K562 (cell line): ENCODE data around the gene LEPROT. TPM values are rescaled to one million over a fixed set of nuclear protein-coding genes. Genes with fewer than 3 reads are reported as not detected.
A peak's percentile ranks its signal among the peaks of the same experiment; 100 is the strongest.

Source experiments
- ATAC-seq: fragments of 200-7000 bp; cut with Tn5 transposase; 3 replicates; pipeline ENCODE4 v1.9.1; 2020; ENCODE audit warnings: moderate library complexity
- BruUV-seq: library from RNA; stranded (reverse); fragments of 400-500 nt; replicated peaks from 2 replicates; lab custom pipeline; 2021; lab: Mats Ljungman, UMichigan
- CTCF ChIA-PET: fragments of 300-600 bp; formaldehyde crosslinking; extraction: SDS; loops from one replicate; lab custom pipeline; 2021; ENCODE audit warnings: low intra/inter-chr PET ratio; lab: Yijun Ruan, JAX
- POLR2A ChIA-PET: fragments of 300-600, 350-650 bp; sonication (Branson Sonifier 250); formaldehyde crosslinking; extraction: SDS; loops from one replicate; lab custom pipeline; 2021; ENCODE audit warnings: antibody characterized with exemption, inconsistent platforms; lab: Yijun Ruan, JAX
- DNase-seq, 4 experiments: peaks; one replicate each; pipeline versions ENCODE4 v3.0.0 to v3.0.0-alpha.2; 2011 to 2018; ENCODE audit warnings: low spot score in 3 of 4, mixed read lengths in 3 of 4; ENCODE audit errors: extremely low read depth in 1 of 4
- FAIRE-seq: peaks from 2 replicates; lab custom pipeline; 2011; peaks lifted over from hg19 to GRCh38; lab: Jason Lieb, UNC
- H2AFZ ChIP-seq: 2 replicates; pipeline ENCODE4 v1.6.0; 2011; ENCODE audit warnings: low read depth, low read length, control low read depth, inconsistent platforms
- H3K27ac ChIP-seq: fragments of 200-600 bp; 3 replicates; pipeline ENCODE4 v1.8.0; 2011; ENCODE audit warnings: low read depth, mild to moderate bottlenecking, control low read depth, inconsistent platforms, low read length, moderate library complexity, mixed read lengths; ENCODE audit errors: extremely low read depth
- H3K27me3 ChIP-seq, 2 experiments: fragments of 300-600 bp in 1 of 2; 2 replicates in 1 of 2; 3 replicates in 1 of 2; pipeline versions ENCODE4 v1.6.0 to v1.8.0; 2011; ENCODE audit warnings: inconsistent platforms in 2 of 2, low read length in 2 of 2, mild to moderate bottlenecking in 1 of 2, mixed read lengths in 1 of 2, moderate library complexity in 1 of 2; ENCODE audit not compliant: control insufficient read depth in 2 of 2, insufficient read depth in 2 of 2
- H3K36me3 ChIP-seq: fragments of 300-600 bp; 3 replicates; pipeline ENCODE4 v1.8.0; 2011; ENCODE audit warnings: mild to moderate bottlenecking, low read length, inconsistent platforms; ENCODE audit not compliant: control insufficient read depth, insufficient read depth
- H3K4me1 ChIP-seq, 2 experiments: fragments of 200-600 bp in 1 of 2; replicated peaks in 1 of 2; 2 replicates in 1 of 2; 3 replicates in 1 of 2; pipeline versions ENCODE4 v1.5.1 to v1.8.0; 2011; ENCODE audit warnings: inconsistent platforms in 2 of 2, low read length in 2 of 2, mild to moderate bottlenecking in 1 of 2, mixed read lengths in 1 of 2, moderate library complexity in 1 of 2; ENCODE audit not compliant: control insufficient read depth in 2 of 2, insufficient read depth in 2 of 2
- H3K4me2 ChIP-seq: 2 replicates; pipeline ENCODE4 v1.6.1; 2011; ENCODE audit warnings: low read length, control low read depth, inconsistent platforms, mixed read lengths; ENCODE audit not compliant: insufficient read depth
- H3K4me3 ChIP-seq: fragments of 200-600 bp; sonication (generic), shearing (Covaris generic); 2 replicates; pipeline ENCODE4 v1.5.1; 2016; ENCODE audit warnings: control low read depth, inconsistent platforms
- H3K79me2 ChIP-seq: fragments of 200-600 bp; 3 replicates; pipeline ENCODE4 v1.8.0; 2011; ENCODE audit warnings: low read length, inconsistent platforms; ENCODE audit not compliant: control insufficient read depth, insufficient read depth
- H3K9ac ChIP-seq, 2 experiments: 2 replicates each; pipeline versions ENCODE4 v1.6.0 to v1.6.1; 2011; ENCODE audit warnings: low read depth in 2 of 2, low read length in 2 of 2, control low read depth in 1 of 2, inconsistent platforms in 1 of 2, mild to moderate bottlenecking in 1 of 2, mixed read lengths in 1 of 2; ENCODE audit not compliant: insufficient read depth in 1 of 2
- H3K9me1 ChIP-seq: one replicate; pipeline ENCODE4 v1.6.0; 2011; ENCODE audit warnings: inconsistent platforms, mild to moderate bottlenecking, low read length, moderate library complexity; ENCODE audit not compliant: control insufficient read depth, insufficient read depth
- H3K9me3 ChIP-seq: replicated peaks from 2 replicates; pipeline ENCODE4 v1.5.1; 2011; ENCODE audit warnings: low read depth, low read length, inconsistent platforms; ENCODE audit not compliant: control insufficient read depth, insufficient read depth
- H4K20me1 ChIP-seq: replicated peaks from 2 replicates; pipeline ENCODE4 v1.6.1; 2011; ENCODE audit warnings: low read length, inconsistent platforms, mixed read lengths; ENCODE audit not compliant: control insufficient read depth, insufficient read depth
- CBX5 ChIP-seq: IDR thresholded peaks from 2 replicates; pipeline ENCODE4 v1.6.1; 2014; ENCODE audit warnings: low read depth, borderline replicate concordance
- E2F6 ChIP-seq, 2 experiments: IDR thresholded peaks; 2 replicates each; pipeline ENCODE4 v1.6.1; 2011; ENCODE audit warnings: borderline replicate concordance in 1 of 2, control low read depth in 1 of 2, low read depth in 1 of 2, low read length in 1 of 2, mild to moderate bottlenecking in 1 of 2, mixed read lengths in 1 of 2, moderate library complexity in 1 of 2; ENCODE audit not compliant: insufficient read depth in 1 of 2, insufficient read length in 1 of 2, poor library complexity in 1 of 2, severe bottlenecking in 1 of 2; ENCODE audit errors: extremely low read depth in 1 of 2
- MBD2 ChIP-seq: sonication (generic); IDR thresholded peaks from 2 replicates; pipeline ENCODE4 v1.6.1; 2016; ENCODE audit warnings: low read depth, borderline replicate concordance
- MYNN ChIP-seq, 2 experiments: sonication (generic); formaldehyde crosslinking in 1 of 2; IDR thresholded peaks; 2 replicates each; pipeline versions ENCODE4 v1.5.0 to v1.6.1; 2016 to 2020; ENCODE audit warnings: antibody characterized with exemption in 1 of 2, missing genetic modification reagents in 1 of 2
- NFIC ChIP-seq: fragments of 450-650 bp; IDR thresholded peaks from 2 replicates; pipeline ENCODE4 v1.6.1; 2017; ENCODE audit warnings: mild to moderate bottlenecking, inconsistent platforms
- PPARD ChIP-seq: fragments of 250-450 bp; sonication (Bioruptor Pico); IDR thresholded peaks from 2 replicates; pipeline ENCODE4 v1.8.0; 2022; ENCODE audit warnings: inconsistent platforms, mild to moderate bottlenecking, moderate library complexity
- RB1 ChIP-seq: fragments of 450-650 bp; IDR thresholded peaks from 2 replicates; pipeline ENCODE4 v1.6.1; 2017; ENCODE audit warnings: low read depth, mild to moderate bottlenecking
- SOX6 ChIP-seq: fragments of 450-650 bp; IDR thresholded peaks from 2 replicates; pipeline ENCODE4 v1.6.1; 2014; ENCODE audit warnings: mild to moderate bottlenecking
- THRAP3 ChIP-seq: fragments of 450-650 bp; IDR thresholded peaks from 2 replicates; pipeline ENCODE4 v1.6.1; 2016; ENCODE audit warnings: mild to moderate bottlenecking, inconsistent platforms, borderline replicate concordance
- VEZF1 ChIP-seq: fragments of 200-800 bp; sonication (Bioruptor generic); IDR thresholded peaks from 2 replicates; pipeline ENCODE4 v1.6.1; 2017; ENCODE audit warnings: missing genetic modification characterization, missing compliant biosample characterization
- YY1 ChIP-seq, 3 experiments: IDR thresholded peaks; 2 replicates each; pipeline ENCODE4 v1.6.1; 2011; ENCODE audit warnings: low read length in 2 of 3, mild to moderate bottlenecking in 2 of 3, moderate library complexity in 2 of 3, borderline replicate concordance in 1 of 3, control low read depth in 1 of 3, low read depth in 1 of 3; ENCODE audit not compliant: insufficient read depth in 3 of 3, insufficient replicate concordance in 2 of 3, control insufficient read depth in 1 of 3, insufficient read length in 1 of 3; ENCODE audit errors: extremely low read depth in 1 of 3
- ZBTB34 ChIP-seq: fragments of 250-450 bp; sonication (Bioruptor Pico); IDR thresholded peaks from 2 replicates; pipeline ENCODE4 v1.8.0; 2021; ENCODE audit warnings: mild to moderate bottlenecking, moderate library complexity
- ZNF41 ChIP-seq: fragments of 250-450 bp; sonication (Bioruptor Pico); conservative IDR thresholded peaks from 2 replicates; pipeline ENCODE4 v1.4.0; 2020; ENCODE audit warnings: mild to moderate bottlenecking
- ZNF507 ChIP-seq: conservative IDR thresholded peaks from 2 replicates; pipeline ENCODE4 v1.6.1; 2017; ENCODE audit warnings: missing genetic modification characterization, missing compliant biosample characterization
- ZNF696 ChIP-seq: fragments of 250-450 bp; sonication (Bioruptor Pico); conservative IDR thresholded peaks from 2 replicates; pipeline ENCODE4 v1.4.0; 2020; ENCODE audit warnings: mild to moderate bottlenecking, moderate library complexity
- WGBS: fragments of 100-300 bp; shearing (Covaris generic); methylation state at CpG from one replicate; pipeline ENCODE4 v1.1.6; 2016; ENCODE audit warnings: low coverage, mixed read lengths; ENCODE audit not compliant: insufficient coverage; ENCODE audit errors: missing lambda C conversion rate; 5-methylcytosine and 5-hydroxymethylcytosine counted together
- in situ Hi-C: fragments of 300-500 bp; cut with MboI; formaldehyde crosslinking; loops from 4 replicates; pipeline ENCODE4 v1.15.0; 2018; ENCODE audit warnings: inconsistent platforms, mixed read lengths
- intact Hi-C: fragments of 100-400 bp; cut with micrococcal nuclease; formaldehyde crosslinking; loops from 2 replicates; pipeline ENCODE4 v1.14.2; 2022
- polyA plus RNA-seq, 8 experiments: library from polyadenylated mRNA; depleted of rRNA in 4 of 8; stranded (reverse) in 5 of 8; unstranded in 3 of 8; fragments of >200 nt; fragmentation: Nextera tagmentation in 2 of 8; fragmentation: Illumina TruSeq in 1 of 8; extraction: Ambion mirVana in 2 of 8; extraction: Trizol in 1 of 8; gene quantifications; 2 replicates each; pipeline versions ENCODE4 v1.2.1 to v1.2.3, GENCODE V29; 2011 to 2014; ENCODE audit warnings: inconsistent platforms in 1 of 8, missing spikeins in 1 of 8
- total RNA-seq, 7 experiments: library from RNA; depleted of rRNA in 6 of 7; stranded (reverse); fragments of >200 nt in 6 of 7; fragmentation: Illumina TruSeq in 2 of 7; extraction: Trizol in 2 of 7; gene quantifications; 2 replicates each; pipeline versions ENCODE4 v1.2.1 to v1.2.3, GENCODE V29; 2011 to 2021; ENCODE audit warnings: low replicate concordance in 1 of 7

The LEPROT gene
- total and polyA plus RNA-seq, 9 of the 15 experiments (the other 6 are each of a cell fraction or from before 2014, with no cell fraction given) = 28.1 to 97.5 (median 45.8) TPM

GRCh38 chr1:65469889-65470340 lies 49.4 kb downstream of the LEPROT start:
- Histone ChIP-seq H4K20me1 (no peaks in the 10 kb centered on the region), H3K79me2 (peaks cover 56% of the 10 kb centered on the region), H3K27ac (peak overlapping the region; percentile 71), H2AFZ (peak overlapping the region; percentile 41), H3K4me1 (peaks cover 7 to 52% of the 10 kb centered on the region in 2 experiments), H3K9ac (peak overlapping the region in 1 of 2 experiments; percentile 47; a peak in 2 of 4 replicates), H3K9me1 (no peaks in the 10 kb centered on the region), H3K36me3 (peaks cover 37% of the 10 kb centered on the region), H3K27me3 (no peaks in the 10 kb centered on the region), H3K4me3 (no peak overlapping the region), H3K4me2 (peak overlapping the region; percentile 66), H3K9me3 (peaks cover 6% of the 10 kb centered on the region; the same call in 1 of the 2 replicates)
- BruUV-seq = no TSS peak
- in situ Hi-C loops (no loop called here), intact Hi-C loops (loop anchor here (10.0 kb wide), 1 partner anchor 1465 kb away; no protein-coding TSS in a partner anchor)
- FAIRE-seq = peak; percentile 86
- CTCF ChIA-PET = no interaction called here
- peak; percentile 73 for ATAC-seq
- peak in 2 of 4 experiments; percentile 54 to 78 for DNase-seq
- 5% methylated on average over 4 of the region's 4 CpGs for WGBS
- POLR2A ChIA-PET = interaction anchor here (1.2 to 2.3 kb wide), 3 partner anchors 10 to 218 kb away, joined by 3 to 13 read pairs (median 7); no protein-coding TSS in a partner anchor
- TF ChIP-seq VEZF1 (no peak), YY1 (IDR thresholded peaks at IDR 0.05; ENCODE audit: borderline replicate concordance in 1 of 3, control insufficient read depth in 1 of 3, extremely low read depth in 1 of 3, insufficient read depth in 3 of 3, insufficient read length in 1 of 3, insufficient replicate concordance in 2 of 3, low read depth in 1 of 3, low read length in 2 of 3) (peak in 1 of 3 experiments; percentile 22), PPARD (no peak), NFIC (peak; percentile 96), MYNN (IDR thresholded peaks at IDR 0.05) (no peak), MYNN (CRISPR knock-in tag; IDR thresholded peaks at IDR 0.05) (no peak), RB1 (no peak), E2F6 (IDR thresholded peaks at IDR 0.05; ENCODE audit: borderline replicate concordance in 1 of 2, extremely low read depth in 1 of 2, insufficient read depth in 1 of 2, insufficient read length in 1 of 2, low read depth in 1 of 2, low read length in 1 of 2, poor library complexity in 1 of 2, severe bottlenecking in 1 of 2) (peak in 1 of 2 experiments; percentile 21), ZNF507 (no peak), ZBTB34 (CRISPR knock-in tag) (no peak), THRAP3 (no peak), ZNF696 (CRISPR knock-in tag) (no peak), ZNF41 (CRISPR knock-in tag) (peak; percentile 38; the same call in 1 of the 2 replicates), SOX6 (0 out of 2 replicates have a peak, but pooled peaks have one; percentile 8), CBX5 (no peak), MBD2 (no peak)
